Endothelial cell of umbilical vein (primary cell): Measurements from ENCODE around the gene TMEFF2. TPM values are rescaled to one million over a fixed set of nuclear protein-coding genes. Genes with fewer than 3 reads are reported as not detected.

ENCODE experiments used
- BruUV-seq: library from RNA; stranded (reverse); fragments of 400-500 nt; replicated peaks from 2 replicates; lab custom pipeline; 2021; lab: Mats Ljungman, UMichigan
- CTCF ChIA-PET: fragments of 300-600, 350-600 bp; sonication (Branson Sonifier 250); formaldehyde crosslinking; loops from one replicate; lab custom pipeline; 2021; ENCODE audit warnings: antibody characterized with exemption, inconsistent platforms; lab: Charles Lee
- POLR2A ChIA-PET: fragments of 300-600, 350-600 bp; sonication (Branson Sonifier 250); formaldehyde crosslinking; loops from one replicate; lab custom pipeline; 2021; ENCODE audit warnings: antibody characterized with exemption, inconsistent platforms; lab: Charles Lee
- DNase-seq: peaks from one replicate; pipeline ENCODE4 v3.0.0-alpha.2; 2011; ENCODE audit warnings: low read depth, low spot score
- FAIRE-seq: peaks from 2 replicates; lab custom pipeline; 2011; peaks lifted over from hg19 to GRCh38; lab: Jason Lieb, UNC
- H2AFZ ChIP-seq: 2 replicates; pipeline ENCODE4 v1.6.0; 2012; ENCODE audit warnings: low read depth, low read length, control low read depth, inconsistent platforms
- H3K27ac ChIP-seq: 2 replicates; pipeline ENCODE4 v1.5.1; 2011; ENCODE audit warnings: low read depth, mild to moderate bottlenecking, control low read depth, low read length, moderate library complexity; ENCODE audit not compliant: insufficient read depth
- H3K27me3 ChIP-seq, 2 experiments: 2 replicates each; pipeline versions ENCODE4 v1.6.0 to v1.6.1; 2011; ENCODE audit warnings: low read length in 2 of 2, mixed read lengths in 1 of 2; ENCODE audit not compliant: control insufficient read depth in 2 of 2, insufficient read depth in 2 of 2
- H3K36me3 ChIP-seq, 2 experiments: 2 replicates in 1 of 2; 3 replicates in 1 of 2; pipeline ENCODE4 v1.5.1; 2011; ENCODE audit warnings: low read length in 2 of 2, mild to moderate bottlenecking in 1 of 2, moderate library complexity in 1 of 2; ENCODE audit not compliant: control insufficient read depth in 2 of 2, insufficient read depth in 2 of 2; ENCODE audit errors: extremely low read depth in 1 of 2
- H3K4me1 ChIP-seq: 3 replicates; pipeline ENCODE4 v1.5.1; 2011; ENCODE audit warnings: mild to moderate bottlenecking, low read length; ENCODE audit not compliant: control insufficient read depth, insufficient read depth; ENCODE audit errors: extremely low read depth
- H3K4me2 ChIP-seq: 2 replicates; pipeline ENCODE4 v1.6.1; 2011; ENCODE audit warnings: low read length, control low read depth, mixed read lengths; ENCODE audit not compliant: insufficient read depth
- H3K4me3 ChIP-seq, 3 experiments: fragments of 200-600 bp in 1 of 3; sonication (generic), shearing (Covaris generic) in 1 of 3; replicated peaks in 1 of 3; 2 replicates each; pipeline ENCODE4 v1.5.1; 2011 to 2016; ENCODE audit warnings: control low read depth in 3 of 3, low read length in 3 of 3, mild to moderate bottlenecking in 2 of 3, inconsistent platforms in 1 of 3, low read depth in 1 of 3, moderate library complexity in 1 of 3; ENCODE audit not compliant: insufficient read depth in 1 of 3
- H3K79me2 ChIP-seq: 2 replicates; pipeline ENCODE4 v1.6.0; 2012; ENCODE audit warnings: low read length, inconsistent platforms; ENCODE audit not compliant: control insufficient read depth, insufficient read depth
- H3K9ac ChIP-seq: replicated peaks from 2 replicates; pipeline ENCODE3; 2011; ENCODE audit warnings: low read length, control low read depth; ENCODE audit not compliant: insufficient read depth; ENCODE audit errors: extremely low read depth
- H3K9me1 ChIP-seq: replicated peaks from 3 replicates; pipeline ENCODE4 v1.6.0; 2011; ENCODE audit warnings: mild to moderate bottlenecking, low read length; ENCODE audit not compliant: control insufficient read depth, insufficient read depth; ENCODE audit errors: extremely low read depth
- H3K9me3 ChIP-seq: replicated peaks from 2 replicates; pipeline ENCODE4 v1.5.1; 2012; ENCODE audit warnings: low read length, inconsistent platforms; ENCODE audit not compliant: control insufficient read depth, insufficient read depth
- H4K20me1 ChIP-seq: replicated peaks from 2 replicates; pipeline ENCODE3; 2011; ENCODE audit warnings: mild to moderate bottlenecking, low read length; ENCODE audit not compliant: control insufficient read depth, insufficient read depth; ENCODE audit errors: extremely low read depth
- EZH2 ChIP-seq: IDR thresholded peaks from 2 replicates; pipeline ENCODE4 v1.6.1; 2012; ENCODE audit warnings: borderline replicate concordance, low read depth, mild to moderate bottlenecking, moderate library complexity, low read length, inconsistent platforms; ENCODE audit not compliant: severe bottlenecking
- FOS ChIP-seq: IDR thresholded peaks from 2 replicates; pipeline ENCODE4 v1.6.1; 2011; ENCODE audit warnings: mild to moderate bottlenecking, low read length, moderate library complexity, borderline replicate concordance; ENCODE audit not compliant: insufficient read depth
- GATA2 ChIP-seq: IDR thresholded peaks from 2 replicates; pipeline ENCODE4 v1.7.0; 2011; ENCODE audit warnings: low read depth, mild to moderate bottlenecking, moderate library complexity, mixed read lengths, low read length; ENCODE audit not compliant: insufficient read length, insufficient read depth
- JUN ChIP-seq: IDR thresholded peaks from 2 replicates; pipeline ENCODE4 v1.6.1; 2011; ENCODE audit warnings: borderline replicate concordance, low read depth; ENCODE audit not compliant: insufficient read length, insufficient read depth
- MYC ChIP-seq: IDR thresholded peaks from one replicate; pipeline ENCODE4 v1.6.1; 2011; ENCODE audit warnings: mild to moderate bottlenecking, low read depth, low read length
- POLR2A ChIP-seq: IDR thresholded peaks from 2 replicates; pipeline ENCODE4 v1.6.1; 2012; ENCODE audit warnings: low read depth, mild to moderate bottlenecking, control low read depth, low read length
- POLR2AphosphoS5 ChIP-seq: IDR thresholded peaks from 2 replicates; pipeline ENCODE4 v1.6.1; 2012; ENCODE audit warnings: low read depth, mild to moderate bottlenecking, control low read depth, low read length, moderate library complexity; ENCODE audit not compliant: insufficient read depth
- dilution Hi-C: fragments of 300-500 bp; cut with MboI; formaldehyde crosslinking; loops from one replicate; pipeline ENCODE4 v1.15.0; 2019; ENCODE audit warnings: low sequenced_read_pairs; ENCODE audit not compliant: extremely low pct_ligation_motif_present
- intact Hi-C: fragments of 100-400 bp; cut with micrococcal nuclease; formaldehyde crosslinking; loops from one replicate; pipeline ENCODE4 v1.10.0; 2022
- polyA plus RNA-seq, 4 experiments: library from polyadenylated mRNA; depleted of rRNA in 3 of 4; stranded (reverse) in 3 of 4; unstranded in 1 of 4; fragments of >200 nt; gene quantifications; 2 replicates each; pipeline versions ENCODE4 v1.2.1 to v1.2.3, GENCODE V29; 2011 to 2012; ENCODE audit warnings: missing spikeins in 1 of 4
- total RNA-seq: library from RNA; stranded (reverse); gene quantifications from 2 replicates; pipeline ENCODE4 v1.2.3, GENCODE V29; 2021
- TF ChIP-seq, protein P1 (sequence below), 2 donors: IDR thresholded peaks; 1 replicate in 1 of 2; 2 replicates in 1 of 2; pipeline ENCODE4 v1.5.1; 2011; ENCODE audit warnings: low read length in 2 of 2, mild to moderate bottlenecking in 2 of 2, moderate library complexity in 2 of 2, control low read depth in 1 of 2, inconsistent platforms in 1 of 2, low read depth in 1 of 2; ENCODE audit not compliant: insufficient read depth in 1 of 2; ENCODE audit errors: extremely low read depth in 1 of 2
- TF ChIP-seq, protein P2 (sequence below): IDR thresholded peaks from 2 replicates; pipeline ENCODE4 v1.6.1; 2011; ENCODE audit not compliant: insufficient read depth, insufficient read length

TMEFF2 gene
- total and polyA plus RNA-seq, 2 donors (not counting 3 experiments of a cell fraction or from before 2014, with no cell fraction given) = 0.18 to 0.20 TPM

DNA sequence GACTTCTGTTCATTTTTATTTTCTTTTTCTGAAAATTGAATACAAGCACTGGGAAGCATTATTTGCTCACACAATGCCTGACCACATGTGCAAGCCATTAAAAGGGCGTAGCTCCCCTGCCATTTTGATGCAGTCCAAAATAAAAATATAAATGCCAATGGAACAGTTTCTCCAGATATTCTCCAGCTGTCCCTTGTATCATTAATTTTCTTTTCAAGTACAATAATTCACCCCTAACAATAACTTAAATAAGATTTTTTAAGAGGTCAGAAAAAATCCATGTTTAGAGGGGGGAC is 168.0 kb downstream of the TMEFF2 start:
- Histone ChIP-seq H4K20me1 (no peaks in the 10 kb centered on the region), H3K9ac (no peak overlapping the region), H3K9me1 (no peaks in the 10 kb centered on the region), H3K36me3 (no peaks in the 10 kb centered on the region), H3K4me1 (no peaks in the 10 kb centered on the region), H2AFZ (no peak overlapping the region), H3K4me3 (no peak overlapping the region), H3K27me3 (no peaks in the 10 kb centered on the region), H3K27ac (no peak overlapping the region), H3K9me3 (no peaks in the 10 kb centered on the region), H3K4me2 (no peak overlapping the region), H3K79me2 (no peaks in the 10 kb centered on the region)
- TF ChIP-seq FOS = no peak
- TF ChIP-seq, protein P1, sequence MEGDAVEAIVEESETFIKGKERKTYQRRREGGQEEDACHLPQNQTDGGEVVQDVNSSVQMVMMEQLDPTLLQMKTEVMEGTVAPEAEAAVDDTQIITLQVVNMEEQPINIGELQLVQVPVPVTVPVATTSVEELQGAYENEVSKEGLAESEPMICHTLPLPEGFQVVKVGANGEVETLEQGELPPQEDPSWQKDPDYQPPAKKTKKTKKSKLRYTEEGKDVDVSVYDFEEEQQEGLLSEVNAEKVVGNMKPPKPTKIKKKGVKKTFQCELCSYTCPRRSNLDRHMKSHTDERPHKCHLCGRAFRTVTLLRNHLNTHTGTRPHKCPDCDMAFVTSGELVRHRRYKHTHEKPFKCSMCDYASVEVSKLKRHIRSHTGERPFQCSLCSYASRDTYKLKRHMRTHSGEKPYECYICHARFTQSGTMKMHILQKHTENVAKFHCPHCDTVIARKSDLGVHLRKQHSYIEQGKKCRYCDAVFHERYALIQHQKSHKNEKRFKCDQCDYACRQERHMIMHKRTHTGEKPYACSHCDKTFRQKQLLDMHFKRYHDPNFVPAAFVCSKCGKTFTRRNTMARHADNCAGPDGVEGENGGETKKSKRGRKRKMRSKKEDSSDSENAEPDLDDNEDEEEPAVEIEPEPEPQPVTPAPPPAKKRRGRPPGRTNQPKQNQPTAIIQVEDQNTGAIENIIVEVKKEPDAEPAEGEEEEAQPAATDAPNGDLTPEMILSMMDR (IDR thresholded peaks at IDR 0.05; ENCODE audit: extremely low read depth in 1 of 2, insufficient read depth in 1 of 2, low read depth in 1 of 2, low read length in 2 of 2) = no peak
- TF ChIP-seq, protein P2, sequence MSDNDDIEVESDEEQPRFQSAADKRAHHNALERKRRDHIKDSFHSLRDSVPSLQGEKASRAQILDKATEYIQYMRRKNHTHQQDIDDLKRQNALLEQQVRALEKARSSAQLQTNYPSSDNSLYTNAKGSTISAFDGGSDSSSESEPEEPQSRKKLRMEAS = no peak
- TF ChIP-seq POLR2AphosphoS5 = no peak
- no peak for TF ChIP-seq MYC
- TF ChIP-seq EZH2 = no peak
- TF ChIP-seq GATA2 = no peak
- TF ChIP-seq POLR2A = no peak
- TF ChIP-seq JUN = no peak
- dilution Hi-C loops (no loop called here), intact Hi-C loops (loop anchor here (5.0 kb wide), 1 partner anchor 159 kb away; no protein-coding TSS in a partner anchor)
- no peak for DNase-seq
- CTCF ChIA-PET = no interaction called here
- POLR2A ChIA-PET = no interaction called here
- no TSS peak for BruUV-seq
- no peak for FAIRE-seq
